Activated naive CD8-positive, alpha-beta T cell treated with anti-CD3 and anti-CD28 coated beads for 36 hours (primary cell): ENCODE measurements around the gene IFITM1. TPM values are rescaled to one million over a fixed set of nuclear protein-coding genes. Genes with fewer than 3 reads are reported as not detected.
A peak's percentile ranks its signal among the peaks of the same experiment; 100 is the strongest.
"Not testable (repeated sequence)": the region's sequence is repeated elsewhere in the genome, so short reads cannot be mapped to it uniquely, and the experiment has no call there.

ENCODE experiments used
- DNase-seq: peaks from one replicate; pipeline ENCODE4 v3.0.0; 2021
- H3K27ac Mint-ChIP-seq: one replicate; pipeline ENCODE4 v1.8.0; 2022; ENCODE audit warnings: mild to moderate bottlenecking, moderate library complexity, mixed read lengths
- H3K27me3 Mint-ChIP-seq: one replicate; pipeline ENCODE4 v1.8.0; 2022; ENCODE audit warnings: mild to moderate bottlenecking, mixed read lengths
- H3K36me3 Mint-ChIP-seq: one replicate; pipeline ENCODE4 v1.8.0; 2021; ENCODE audit warnings: mild to moderate bottlenecking, mixed read lengths
- H3K4me1 Mint-ChIP-seq: one replicate; pipeline ENCODE4 v1.8.0; 2021; ENCODE audit warnings: mixed read lengths
- H3K4me3 Mint-ChIP-seq: one replicate; pipeline ENCODE4 v1.8.0; 2022; ENCODE audit warnings: mild to moderate bottlenecking, moderate library complexity, mixed read lengths
- H3K9me3 Mint-ChIP-seq: one replicate; pipeline ENCODE4 v1.8.0; 2022; ENCODE audit warnings: mixed read lengths
- total RNA-seq, 2 experiments: library from RNA; stranded (reverse); gene quantifications; one replicate each; pipeline ENCODE4 v1.2.3, GENCODE V29; 2021

IFITM1 gene
- total RNA-seq, 2 experiments from 2014 or later, result 345 to 356 TPM

DNA sequence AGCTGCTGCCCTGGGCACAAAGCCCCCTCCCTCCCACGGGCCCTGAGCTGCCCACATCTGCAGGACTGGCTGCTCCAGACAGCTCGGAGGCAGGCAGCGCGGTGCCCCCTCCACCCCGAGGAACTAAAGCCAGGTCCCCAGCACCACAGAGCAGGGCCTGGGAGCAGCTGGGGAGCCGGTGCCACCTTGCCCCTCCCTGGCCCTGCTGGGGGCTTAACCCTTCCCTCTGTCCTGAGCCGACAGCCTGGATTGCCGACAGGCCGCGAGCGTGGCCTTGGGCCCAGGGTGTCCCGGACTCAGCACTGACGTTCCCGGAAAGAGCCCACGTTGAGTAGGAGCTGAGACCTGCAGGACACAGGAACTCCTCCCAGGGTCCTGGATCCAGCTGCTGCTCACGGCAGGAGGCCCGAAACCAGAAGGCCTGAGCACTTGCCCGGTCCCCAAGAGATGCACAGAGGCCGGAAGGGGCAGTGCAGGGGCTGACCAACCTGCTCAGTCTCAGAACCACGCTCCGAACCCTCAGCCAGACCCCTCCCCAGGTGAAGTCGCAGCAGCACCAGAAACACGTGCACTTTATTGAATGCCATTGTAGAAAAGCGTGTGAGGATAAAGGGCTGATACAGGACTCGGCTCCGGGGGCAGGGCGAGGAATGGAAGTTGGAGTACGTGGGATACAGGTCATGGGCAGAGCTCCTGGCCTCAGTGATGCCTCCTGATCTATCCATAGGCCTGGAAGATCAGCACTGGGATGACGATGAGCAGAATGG, 5.5 kb downstream of the IFITM1 start:
- Mint-ChIP-seq H3K27ac (peak overlapping the region; percentile 98), H3K4me1 (peaks cover 35% of the 10 kb centered on the region), H3K36me3 (peaks cover 43% of the 10 kb centered on the region), H3K4me3 (peak overlapping the region; percentile 93)
- H3K27me3 Mint-ChIP-seq, DNase-seq, H3K9me3 Mint-ChIP-seq: not testable (repeated sequence)

DNA sequence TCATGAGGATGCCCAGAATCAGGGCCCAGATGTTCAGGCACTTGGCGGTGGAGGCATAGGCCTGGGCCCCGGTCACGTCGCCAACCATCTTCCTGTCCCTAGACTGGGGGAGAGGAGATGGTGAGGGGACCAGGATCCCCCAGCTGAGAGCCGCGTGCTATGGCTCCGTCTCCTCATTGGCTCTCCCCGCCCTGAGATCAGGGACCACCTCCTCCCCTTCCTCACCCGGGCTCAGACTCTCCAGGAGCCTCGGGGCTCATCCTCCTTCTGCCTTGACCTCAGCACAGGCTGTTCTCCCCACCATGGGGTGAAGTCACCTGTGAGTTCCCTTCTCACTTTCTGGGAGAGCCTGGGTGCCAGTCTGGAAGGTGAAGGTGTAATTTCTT, 6.0 kb downstream of the IFITM1 start:
- Mint-ChIP-seq H3K4me1 (peaks cover 41% of the 10 kb centered on the region), H3K36me3 (peaks cover 37% of the 10 kb centered on the region), H3K27ac (peak overlapping the region; percentile 98), H3K4me3 (peak overlapping the region; percentile 93)
- not testable (repeated sequence) for H3K9me3 Mint-ChIP-seq, DNase-seq, H3K27me3 Mint-ChIP-seq

DNA sequence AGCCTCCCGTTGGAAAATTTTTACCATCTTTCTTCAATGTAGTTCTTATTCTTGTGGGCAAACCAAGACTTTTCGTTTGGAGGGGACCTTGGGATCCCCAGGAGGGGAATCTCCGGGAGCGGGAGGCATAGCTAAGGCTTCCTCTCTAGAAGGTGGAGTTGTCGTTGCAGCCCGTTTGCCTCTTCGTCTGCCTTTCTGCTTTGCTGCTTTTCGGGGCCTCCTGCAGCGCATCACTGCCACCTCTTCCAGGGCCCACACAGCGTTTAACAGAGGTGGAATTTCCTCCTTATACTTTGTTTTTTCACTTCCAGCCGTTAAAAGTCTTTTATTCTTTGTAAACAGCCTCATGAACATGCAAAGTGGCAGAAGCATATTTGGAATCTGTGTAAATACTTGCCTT, 10.3 kb downstream of the IFITM1 start:
- Mint-ChIP-seq H3K36me3 (peaks cover 17% of the 10 kb centered on the region), H3K4me1 (peaks cover 57% of the 10 kb centered on the region), H3K27ac (peak overlapping the region; percentile 55), H3K9me3 (peaks cover 2% of the 10 kb centered on the region), H3K4me3 (no peak overlapping the region), H3K27me3 (no peaks in the 10 kb centered on the region)
- no peak for DNase-seq

DNA sequence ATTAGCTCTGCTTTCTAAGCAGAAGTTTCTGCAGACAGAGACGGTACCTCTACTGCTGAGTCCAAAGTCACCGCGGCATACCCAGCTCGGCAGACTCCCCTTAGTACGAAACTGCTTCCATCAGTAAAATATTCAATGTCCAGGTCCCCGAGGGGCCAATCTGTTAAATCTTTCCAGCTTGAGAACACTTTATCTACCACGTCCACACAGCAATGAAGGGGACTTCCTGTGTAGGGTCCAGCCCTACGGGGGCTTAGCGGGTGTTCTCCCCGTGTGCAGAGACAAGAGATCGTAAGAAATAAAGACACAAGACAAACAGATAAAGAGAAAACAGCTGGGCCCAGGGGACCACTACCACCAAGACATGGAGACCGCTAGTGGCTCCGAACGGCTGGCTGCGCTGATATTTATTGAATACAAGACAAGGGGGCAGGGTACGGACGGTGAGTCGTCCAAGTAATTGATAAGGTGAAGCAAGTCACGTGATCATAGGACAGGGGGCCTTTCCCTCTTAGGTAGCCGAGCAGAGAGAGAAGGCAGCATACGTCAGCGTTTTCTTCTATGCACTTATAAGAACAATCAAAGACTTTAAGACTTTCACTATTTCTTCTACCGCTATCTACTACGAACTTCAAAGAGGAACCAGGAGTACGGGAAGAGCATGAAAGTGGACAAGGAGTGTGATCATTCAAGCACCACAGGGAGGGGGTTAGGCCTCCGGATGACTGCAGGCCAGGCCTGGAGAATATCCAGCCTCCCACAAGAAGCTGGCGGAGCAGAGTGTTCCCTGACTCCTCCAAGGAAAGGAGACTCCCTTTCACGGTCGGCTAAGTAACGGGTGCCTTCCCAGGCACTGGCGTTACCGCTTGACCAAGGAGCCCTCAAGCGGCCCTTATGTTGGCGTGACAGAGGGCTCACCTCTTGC, 11.0 kb downstream of the IFITM1 start:
- peaks cover 62% of the 10 kb centered on the region for H3K4me1 Mint-ChIP-seq
- not testable (repeated sequence) for H3K27me3 Mint-ChIP-seq, H3K9me3 Mint-ChIP-seq, DNase-seq
- peaks cover 15% of the 10 kb centered on the region for H3K36me3 Mint-ChIP-seq
- peak overlapping the region; percentile 73 for H3K27ac Mint-ChIP-seq
- peak overlapping the region; percentile 33 for H3K4me3 Mint-ChIP-seq

DNA sequence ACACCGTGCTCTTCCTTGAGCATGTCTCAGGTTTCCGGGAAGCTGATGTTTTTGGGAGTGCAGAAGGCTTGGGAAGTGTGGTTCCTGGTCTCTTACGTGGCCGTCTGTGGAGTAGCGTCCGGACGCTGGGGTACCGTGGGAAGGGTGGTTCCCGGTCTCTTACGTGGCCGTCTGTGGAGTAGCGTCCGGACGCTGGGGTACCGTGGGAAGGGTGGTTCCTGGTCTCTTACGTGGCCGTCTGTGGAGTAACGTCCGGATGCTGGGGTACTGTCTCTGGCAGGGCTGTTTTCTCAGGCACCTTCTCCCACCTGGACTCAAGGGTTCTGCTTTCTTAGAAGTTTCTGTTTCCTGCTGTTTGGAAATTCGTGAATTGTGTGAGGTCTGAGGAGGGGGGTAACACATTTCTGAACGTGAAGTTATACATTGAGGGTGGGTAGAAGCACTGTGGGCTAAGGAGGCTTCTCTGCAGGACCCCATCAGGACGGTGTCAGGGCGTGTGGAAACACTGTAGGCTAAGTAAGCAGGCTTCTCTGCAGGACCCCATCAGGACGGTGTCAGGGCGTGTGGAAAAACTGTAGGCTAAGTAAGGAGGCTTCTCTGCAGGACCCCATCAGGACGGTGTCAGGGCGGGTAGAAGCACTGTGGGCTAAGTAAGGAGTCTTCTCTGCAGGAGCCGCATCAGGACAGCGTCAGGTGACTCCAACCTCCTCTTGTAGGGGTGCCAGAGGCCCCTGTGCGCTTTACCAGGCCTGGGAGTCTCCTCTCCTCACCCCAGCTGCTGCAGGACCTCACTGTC, 12.2 kb downstream of the IFITM1 start:
- Mint-ChIP-seq H3K27me3 (peaks cover 2% of the 10 kb centered on the region), H3K4me1 (peaks cover 68% of the 10 kb centered on the region), H3K9me3 (peaks cover 8% of the 10 kb centered on the region), H3K4me3 (peak overlapping the region; percentile 80), H3K36me3 (peaks cover 9% of the 10 kb centered on the region), H3K27ac (peak overlapping the region; percentile 99)
- DNase-seq, result no peak

DNA sequence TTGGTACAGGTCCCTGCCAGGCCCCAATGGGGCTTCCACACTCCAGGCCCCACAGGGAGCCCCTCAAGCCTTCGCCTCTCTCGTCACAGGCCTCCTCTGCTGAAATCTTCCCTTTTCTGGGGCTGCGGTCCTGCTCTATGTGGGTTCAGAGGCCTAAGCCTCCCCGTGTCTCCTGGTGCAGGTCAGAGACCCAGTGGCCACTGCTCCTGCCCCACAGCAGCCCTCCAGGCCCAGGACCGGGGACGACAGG, 12.7 kb downstream of the IFITM1 start:
- H3K36me3 Mint-ChIP-seq, result peaks cover 9% of the 10 kb centered on the region
- no peak for DNase-seq
- peaks cover 8% of the 10 kb centered on the region for H3K9me3 Mint-ChIP-seq

DNA sequence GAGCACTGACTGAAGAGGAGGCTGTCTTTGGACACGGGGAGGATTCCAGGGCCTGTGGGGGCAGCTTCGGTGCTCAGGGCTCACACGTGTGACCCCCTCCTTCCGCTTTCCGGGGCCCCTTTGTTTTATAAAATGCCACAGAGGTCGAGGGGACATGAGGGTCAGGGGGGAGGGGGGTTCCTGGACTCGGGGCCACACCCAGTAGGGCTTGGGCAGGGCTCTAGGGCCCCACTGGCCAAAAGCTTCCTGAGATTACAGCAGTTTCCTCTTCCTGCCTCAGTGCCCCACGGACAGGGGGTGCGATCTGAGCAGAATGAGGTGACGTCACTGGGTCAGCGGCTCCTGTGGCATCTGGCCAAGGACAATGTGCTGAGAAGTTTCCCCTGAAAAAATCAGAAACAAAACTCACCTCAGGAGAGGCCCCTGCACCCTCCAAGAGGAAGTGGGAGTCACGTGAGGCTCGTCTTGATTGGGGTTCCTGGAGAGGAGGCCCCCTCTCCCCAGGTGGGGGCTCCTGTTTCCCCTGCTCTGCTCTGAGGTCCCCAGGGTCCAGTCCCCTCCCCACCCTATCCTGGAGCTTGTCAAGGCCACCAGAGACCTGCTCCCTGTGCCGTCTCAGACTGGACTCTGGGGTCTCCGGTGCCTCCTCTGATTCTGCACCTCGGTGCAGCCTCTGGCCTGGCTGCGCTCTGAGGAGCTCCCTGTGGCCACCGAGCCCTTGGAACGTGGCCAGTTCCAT, 13.2 kb downstream of the IFITM1 start:
- peak; percentile 80 for DNase-seq
- peak overlapping the region; percentile 80 for H3K4me3 Mint-ChIP-seq
- peaks cover 4% of the 10 kb centered on the region for H3K27me3 Mint-ChIP-seq
- H3K27ac Mint-ChIP-seq, result peak overlapping the region; percentile 99
- H3K9me3 Mint-ChIP-seq, result peaks cover 8% of the 10 kb centered on the region
- H3K4me1 Mint-ChIP-seq, result peaks cover 79% of the 10 kb centered on the region
- peaks cover 11% of the 10 kb centered on the region for H3K36me3 Mint-ChIP-seq

More for the DNA sequence above, 12.7 kb downstream of the IFITM1 start:
- peak overlapping the region; percentile 99 for H3K27ac Mint-ChIP-seq
- H3K4me3 Mint-ChIP-seq, result peak overlapping the region; percentile 80
- H3K27me3 Mint-ChIP-seq, result peaks cover 4% of the 10 kb centered on the region
- peaks cover 74% of the 10 kb centered on the region for H3K4me1 Mint-ChIP-seq

DNA sequence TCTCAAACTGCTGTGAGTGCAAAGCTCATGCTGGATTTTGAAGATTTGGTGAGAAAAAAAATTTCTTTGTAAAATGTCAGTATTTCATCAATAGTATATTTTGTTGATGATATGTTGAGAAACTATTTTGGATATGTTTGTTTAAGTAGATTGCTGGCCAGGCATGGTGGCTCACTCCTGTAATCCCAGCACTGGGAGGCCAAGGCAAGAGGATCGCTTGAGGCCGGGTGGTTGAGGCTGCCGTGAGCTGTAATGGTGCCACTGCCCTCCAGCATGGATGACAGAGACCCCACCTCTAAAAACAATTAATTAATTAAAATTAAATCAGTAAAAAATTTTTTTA, 13.7 kb downstream of the IFITM1 start:
- H3K27me3 Mint-ChIP-seq, result peaks cover 4% of the 10 kb centered on the region
- no peak for DNase-seq
- H3K4me1 Mint-ChIP-seq, result peaks cover 80% of the 10 kb centered on the region
- peak overlapping the region; percentile 80 for H3K4me3 Mint-ChIP-seq
- peaks cover 11% of the 10 kb centered on the region for H3K36me3 Mint-ChIP-seq
- H3K9me3 Mint-ChIP-seq, result peaks cover 8% of the 10 kb centered on the region
- H3K27ac Mint-ChIP-seq, result peak overlapping the region; percentile 99

DNA sequence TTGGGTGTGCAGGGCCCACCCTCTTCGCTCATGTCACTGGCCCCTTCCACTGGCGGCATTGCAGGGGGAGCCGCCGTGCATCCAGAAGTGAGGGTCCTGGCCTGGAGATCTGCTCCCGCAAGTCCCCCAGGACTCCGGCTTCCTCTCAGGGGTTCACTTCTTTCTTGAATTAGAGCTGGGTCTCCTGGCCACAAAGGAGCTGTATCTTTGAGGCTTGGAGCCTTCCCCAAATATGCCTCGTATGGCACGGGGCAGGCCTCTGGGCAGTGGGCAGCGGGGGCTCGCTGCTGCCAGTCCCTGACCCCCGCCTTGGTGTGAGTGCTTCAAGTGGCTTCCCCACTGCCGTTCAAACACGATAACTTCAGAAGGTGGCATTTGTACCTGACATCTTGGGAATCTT, 14.2 kb downstream of the IFITM1 start:
- H3K4me3 Mint-ChIP-seq, result no peak overlapping the region
- peaks cover 4% of the 10 kb centered on the region for H3K27me3 Mint-ChIP-seq
- H3K9me3 Mint-ChIP-seq, result peaks cover 8% of the 10 kb centered on the region
- H3K27ac Mint-ChIP-seq, result peak overlapping the region; percentile 3
- no peak for DNase-seq
- peaks cover 11% of the 10 kb centered on the region for H3K36me3 Mint-ChIP-seq
- peaks cover 81% of the 10 kb centered on the region for H3K4me1 Mint-ChIP-seq

DNA sequence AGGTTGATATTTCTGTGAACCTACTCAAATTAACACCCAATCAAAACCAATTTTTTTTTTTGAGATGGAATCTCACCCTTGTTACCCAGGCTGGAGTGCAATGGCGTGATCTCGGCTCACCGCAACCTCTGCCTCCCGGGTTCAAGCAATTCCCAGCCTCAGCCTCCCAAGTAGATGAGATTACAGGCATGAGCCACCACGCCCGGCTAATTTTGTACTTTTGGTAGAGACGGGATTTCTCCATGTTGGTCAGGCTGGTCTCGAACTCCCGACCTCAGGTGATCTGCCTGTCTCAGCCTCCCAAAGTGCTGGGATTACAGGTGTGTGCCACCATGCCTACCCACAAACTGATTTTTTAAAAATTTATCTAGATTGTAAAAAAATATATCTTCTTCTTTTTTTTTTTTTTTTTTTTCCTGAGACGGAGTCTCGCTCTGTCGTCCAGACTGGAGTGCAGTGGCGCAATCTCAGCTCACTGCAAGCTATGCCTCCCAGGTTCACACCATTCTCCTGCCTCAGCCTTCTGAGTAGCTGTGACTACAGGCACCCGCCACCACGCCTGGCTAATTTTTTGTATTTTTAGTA, 14.8 kb downstream of the IFITM1 start:
- Mint-ChIP-seq H3K36me3 (peaks cover 11% of the 10 kb centered on the region), H3K27ac (peak overlapping the region; percentile 57), H3K4me1 (peaks cover 76% of the 10 kb centered on the region)
- not testable (repeated sequence) for H3K27me3 Mint-ChIP-seq, H3K9me3 Mint-ChIP-seq, H3K4me3 Mint-ChIP-seq, DNase-seq

DNA sequence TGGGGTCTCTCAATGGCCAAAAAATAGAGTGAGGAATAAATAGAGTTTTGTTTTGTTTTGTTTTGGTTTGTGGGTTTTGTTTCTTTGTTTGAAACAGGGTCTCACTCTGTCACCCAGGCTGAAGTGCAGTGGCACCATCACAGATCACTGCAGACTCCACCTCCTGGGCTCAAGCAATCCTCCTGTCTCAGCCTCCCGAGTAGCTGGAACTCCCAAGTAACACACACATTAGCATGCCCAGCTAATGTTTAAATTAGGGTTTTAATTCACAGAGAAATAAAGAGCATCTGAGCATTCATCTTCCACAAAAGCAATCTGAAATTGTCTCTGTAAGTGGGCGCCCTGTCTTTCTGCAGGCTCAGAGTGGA, 16.0 kb downstream of the IFITM1 start:
- peaks cover 65% of the 10 kb centered on the region for H3K4me1 Mint-ChIP-seq
- H3K9me3 Mint-ChIP-seq, result peaks cover 8% of the 10 kb centered on the region
- H3K36me3 Mint-ChIP-seq, result peaks cover 11% of the 10 kb centered on the region
- no peak for DNase-seq
- H3K4me3 Mint-ChIP-seq, result peak overlapping the region; percentile 32
- peaks cover 4% of the 10 kb centered on the region for H3K27me3 Mint-ChIP-seq
- peak overlapping the region; percentile 55 for H3K27ac Mint-ChIP-seq

DNA sequence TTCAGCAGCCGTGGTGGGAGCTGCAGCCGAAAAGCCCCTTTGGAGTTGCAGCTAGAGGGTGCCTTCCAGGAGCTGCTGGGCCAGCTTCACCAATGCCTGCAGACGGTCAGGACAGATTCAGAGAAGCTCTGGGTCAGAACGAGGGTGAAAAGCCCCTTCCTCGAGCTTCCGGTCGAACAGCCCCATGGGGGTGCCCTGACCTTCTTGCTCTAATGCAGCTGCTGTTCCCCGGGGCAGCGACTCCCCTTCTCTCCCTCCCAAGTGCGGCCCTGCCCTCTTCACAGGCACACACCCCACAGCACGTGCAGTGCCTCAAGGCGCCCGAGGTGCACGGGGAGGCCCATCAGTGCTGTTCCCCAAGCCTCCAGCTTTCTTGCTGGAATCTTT, 16.5 kb downstream of the IFITM1 start:
- H3K4me1 Mint-ChIP-seq, result peaks cover 63% of the 10 kb centered on the region
- H3K9me3 Mint-ChIP-seq, result peaks cover 8% of the 10 kb centered on the region
- DNase-seq, result no peak
- peaks cover 11% of the 10 kb centered on the region for H3K36me3 Mint-ChIP-seq
- H3K27ac Mint-ChIP-seq, result no peak overlapping the region
- peaks cover 4% of the 10 kb centered on the region for H3K27me3 Mint-ChIP-seq
- no peak overlapping the region for H3K4me3 Mint-ChIP-seq

DNA sequence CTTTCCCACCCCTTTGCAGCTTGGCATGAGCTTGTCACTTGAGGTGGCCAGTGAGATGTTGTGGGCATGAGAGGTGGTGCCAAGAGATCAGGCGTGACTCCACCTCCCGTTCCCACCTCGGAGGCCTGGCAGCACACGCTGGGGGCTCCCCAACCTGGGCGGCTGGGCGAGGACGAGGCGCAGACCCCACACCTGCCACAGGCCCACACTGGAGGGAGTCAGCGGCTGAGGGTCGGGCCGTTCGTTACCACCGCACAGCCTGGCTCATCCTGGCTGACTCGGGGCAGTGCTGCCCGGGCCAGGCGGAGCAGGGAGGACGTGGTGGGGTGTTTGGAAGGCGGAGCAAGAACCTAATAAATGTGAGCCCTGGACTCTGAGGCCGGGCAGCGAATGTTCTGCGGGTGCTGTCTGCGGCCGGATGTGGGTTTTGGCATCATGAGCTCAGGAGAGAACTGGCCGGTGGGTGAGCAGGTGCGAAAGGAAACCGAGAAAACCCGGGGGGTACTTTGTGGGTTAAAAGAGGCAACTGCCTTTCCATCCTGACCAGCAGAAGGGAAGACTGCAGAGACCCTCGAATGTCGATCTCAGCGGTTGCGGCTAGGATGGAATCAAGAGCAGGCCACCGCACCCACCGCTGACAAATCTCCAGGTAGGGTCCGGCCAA, 17.0 kb downstream of the IFITM1 start:
- Mint-ChIP-seq H3K4me1 (peaks cover 63% of the 10 kb centered on the region), H3K9me3 (peaks cover 8% of the 10 kb centered on the region), H3K4me3 (peak overlapping the region; percentile 42), H3K27ac (peak overlapping the region; percentile 69), H3K27me3 (peaks cover 4% of the 10 kb centered on the region), H3K36me3 (peaks cover 11% of the 10 kb centered on the region)
- peak; percentile 60 for DNase-seq
